Lung (tissue), 12 donors: ENCODE measurements around the gene ARAP1. TPM values are rescaled to one million over a fixed set of nuclear protein-coding genes. Genes with fewer than 3 reads are reported as not detected.

Experiments
- ATAC-seq: fragments of 200-7000 bp; cut with Tn5 transposase; one replicate; pipeline ENCODE4 v1.9.1; 2020; ENCODE audit warnings: moderate number of reproducible peaks; ENCODE audit not compliant: insufficient read depth, low FRiP score
- DNase-seq, 3 donors: peaks; one replicate each; pipeline ENCODE4 v3.0.0-alpha.2; 2013 to 2017
- H3K27ac ChIP-seq, 2 donors: one replicate each; pipeline ENCODE4 v1.5.1; 2013; ENCODE audit warnings: mild to moderate bottlenecking in 2 of 2, moderate library complexity in 2 of 2, control low read depth in 1 of 2, inconsistent platforms in 1 of 2, low read depth in 1 of 2, low read length in 1 of 2
- H3K27me3 ChIP-seq, 3 donors: one replicate each; pipeline ENCODE4 v1.5.1; 2013; ENCODE audit warnings: low read length in 2 of 3; ENCODE audit not compliant: control insufficient read depth in 3 of 3, insufficient read depth in 3 of 3
- H3K36me3 ChIP-seq, 4 donors: one replicate each; pipeline ENCODE4 v1.5.1; 2013; ENCODE audit warnings: low read length in 4 of 4, mild to moderate bottlenecking in 1 of 4, moderate library complexity in 1 of 4; ENCODE audit not compliant: control insufficient read depth in 4 of 4, insufficient read depth in 4 of 4
- H3K4me1 ChIP-seq, 5 donors: one replicate each; pipeline ENCODE4 v1.5.1; 2013; ENCODE audit warnings: low read length in 5 of 5, mild to moderate bottlenecking in 2 of 5, moderate library complexity in 1 of 5; ENCODE audit not compliant: control insufficient read depth in 5 of 5, insufficient read depth in 5 of 5
- H3K4me3 ChIP-seq: one replicate; pipeline ENCODE4 v1.5.1; 2013; ENCODE audit warnings: mild to moderate bottlenecking, control low read depth, moderate library complexity
- H3K9ac ChIP-seq, 2 donors: one replicate each; pipeline ENCODE4 v1.5.1; 2013; ENCODE audit warnings: low read length in 2 of 2, control low read depth in 1 of 2; ENCODE audit not compliant: insufficient read depth in 1 of 2
- H3K9me3 ChIP-seq, 4 donors: one replicate each; pipeline ENCODE4 v1.5.1; 2013; ENCODE audit warnings: low read length in 3 of 4, mild to moderate bottlenecking in 1 of 4, moderate library complexity in 1 of 4; ENCODE audit not compliant: control insufficient read depth in 4 of 4, insufficient read depth in 3 of 4
- CTCF ChIP-seq: IDR thresholded peaks from 2 replicates; pipeline ENCODE4 v1.5.1; 2012; ENCODE audit warnings: mild to moderate bottlenecking; ENCODE audit errors: control extremely low read depth, extremely low read depth
- WGBS, 2 donors: extraction: QIAGEN DNeasy Blood & Tissue Kit; methylation state at CpG; one replicate each; pipeline ENCODE4 v1.1.7; 2013; 5-methylcytosine and 5-hydroxymethylcytosine counted together
- polyA plus RNA-seq, 2 donors: library from polyadenylated mRNA; stranded (reverse); fragments of 200-250 nt; gene quantifications; one replicate each; pipeline ENCODE4 v1.2.1, GENCODE V29; 2013
- total RNA-seq, 2 donors: library from RNA; depleted of rRNA in 1 of 2; stranded (reverse); fragments of >200 nt in 1 of 2; gene quantifications; one replicate each; pipeline ENCODE4 v1.2.1, GENCODE V29; 2014 to 2021
- donor health status: control.
- donor health status: control.
- donor health status: Bipolar disorder and iron deficiency.
- donor health status: healthy.
- donor health status: DM: yes; HTN: yes; CAD: no.

Gene ARAP1
- total and polyA plus RNA-seq, 4 donors: 134 to 218 (median 173) TPM

GRCh38 chr11:72721276-72721675 is 30.9 kb downstream of the ARAP1 start:
- no peaks in the 10 kb centered on the region for H3K27me3 ChIP-seq
- peak overlapping the region in 1 of 2 donors; percentile 92 for H3K9ac ChIP-seq
- DNase-seq: no peak
- WGBS, 2 donors: 12 to 17% methylated on average over 3 of the region's 3 CpGs
- peaks cover 13 to 53% (median 30%) of the 10 kb centered on the region in 5 donors for H3K4me1 ChIP-seq
- TF ChIP-seq CTCF: no peak
- peaks cover 0 to 25% (median 4%) of the 10 kb centered on the region in 4 donors for H3K36me3 ChIP-seq
- no peaks in the 10 kb centered on the region for H3K9me3 ChIP-seq
- peak overlapping the region; percentile 77 to 94 for H3K27ac ChIP-seq
- H3K4me3 ChIP-seq: peak overlapping the region; percentile 41
- no peak for ATAC-seq

GRCh38 chr11:72720784-72721183 is 31.4 kb downstream of the ARAP1 start:
- H3K4me3 ChIP-seq: no peak overlapping the region
- peak overlapping the region in 1 of 2 donors; percentile 92 for H3K9ac ChIP-seq
- no peak for TF ChIP-seq CTCF
- peaks cover 13 to 54% (median 30%) of the 10 kb centered on the region in 5 donors for H3K4me1 ChIP-seq
- peaks cover 0 to 21% (median 4%) of the 10 kb centered on the region in 4 donors for H3K36me3 ChIP-seq
- WGBS, 2 donors: 75 to 81% methylated on average over 4 of the region's 4 CpGs
- DNase-seq (no peak), ATAC-seq (no peak)
- no peaks in the 10 kb centered on the region for H3K27me3 ChIP-seq
- no peaks in the 10 kb centered on the region for H3K9me3 ChIP-seq
- peak overlapping the region; percentile 77 to 94 for H3K27ac ChIP-seq

GRCh38 chr11:72720047-72720446 is 32.2 kb downstream of the ARAP1 start:
- no peak for DNase-seq
- WGBS, 2 donors: 32 to 47% methylated on average over 3 of the region's 3 CpGs
- no peaks in the 10 kb centered on the region for H3K27me3 ChIP-seq
- no peaks in the 10 kb centered on the region for H3K9me3 ChIP-seq
- TF ChIP-seq CTCF: no peak
- ATAC-seq: no peak
- peak overlapping the region; percentile 11 for H3K4me3 ChIP-seq
- peaks cover 0 to 20% (median 4%) of the 10 kb centered on the region in 4 donors for H3K36me3 ChIP-seq
- H3K9ac ChIP-seq: peak overlapping the region in 1 of 2 donors; percentile 43
- H3K4me1 ChIP-seq: peaks cover 13 to 46% (median 25%) of the 10 kb centered on the region in 5 donors
- H3K27ac ChIP-seq: peak overlapping the region; percentile 77 to 94

GRCh38 chr11:72719551-72719950 is 32.7 kb downstream of the ARAP1 start:
- no peak for TF ChIP-seq CTCF
- Histone ChIP-seq H3K9me3 (no peaks in the 10 kb centered on the region), H3K27ac (peak overlapping the region; percentile 77 to 94), H3K27me3 (no peaks in the 10 kb centered on the region), H3K9ac (peak overlapping the region in 1 of 2 donors; percentile 43), H3K4me3 (no peak overlapping the region), H3K4me1 (peaks cover 13 to 46% (median 25%) of the 10 kb centered on the region in 5 donors), H3K36me3 (peaks cover 0 to 20% (median 4%) of the 10 kb centered on the region in 4 donors)
- WGBS, 2 donors: 72 to 77% methylated on average over 4 of the region's 4 CpGs
- DNase-seq: no peak
- no peak for ATAC-seq
